K562 (cell line): ENCODE results near the gene TXNDC8. TPM values are rescaled to one million over a fixed set of nuclear protein-coding genes. Genes with fewer than 3 reads are reported as not detected.

Experiments
- ATAC-seq: fragments of 200-7000 bp; cut with Tn5 transposase; 3 replicates; pipeline ENCODE4 v1.9.1; 2020; ENCODE audit warnings: moderate library complexity
- BruUV-seq: library from RNA; stranded (reverse); fragments of 400-500 nt; replicated peaks from 2 replicates; lab custom pipeline; 2021; lab: Mats Ljungman, UMichigan
- CTCF ChIA-PET: fragments of 300-600 bp; formaldehyde crosslinking; extraction: SDS; loops from one replicate; lab custom pipeline; 2021; ENCODE audit warnings: low intra/inter-chr PET ratio; lab: Yijun Ruan, JAX
- POLR2A ChIA-PET: fragments of 300-600, 350-650 bp; sonication (Branson Sonifier 250); formaldehyde crosslinking; extraction: SDS; loops from one replicate; lab custom pipeline; 2021; ENCODE audit warnings: antibody characterized with exemption, inconsistent platforms; lab: Yijun Ruan, JAX
- DNase-seq, 4 experiments: peaks; one replicate each; pipeline versions ENCODE4 v3.0.0 to v3.0.0-alpha.2; 2011 to 2018; ENCODE audit warnings: low spot score in 3 of 4, mixed read lengths in 3 of 4; ENCODE audit errors: extremely low read depth in 1 of 4
- FAIRE-seq: peaks from 2 replicates; lab custom pipeline; 2011; peaks lifted over from hg19 to GRCh38; lab: Jason Lieb, UNC
- H2AFZ ChIP-seq: 2 replicates; pipeline ENCODE4 v1.6.0; 2011; ENCODE audit warnings: low read depth, low read length, control low read depth, inconsistent platforms
- H3K27ac ChIP-seq: fragments of 200-600 bp; 3 replicates; pipeline ENCODE4 v1.8.0; 2011; ENCODE audit warnings: low read depth, mild to moderate bottlenecking, control low read depth, inconsistent platforms, low read length, moderate library complexity, mixed read lengths; ENCODE audit errors: extremely low read depth
- H3K27me3 ChIP-seq, 2 experiments: fragments of 300-600 bp in 1 of 2; 2 replicates in 1 of 2; 3 replicates in 1 of 2; pipeline versions ENCODE4 v1.6.0 to v1.8.0; 2011; ENCODE audit warnings: inconsistent platforms in 2 of 2, low read length in 2 of 2, mild to moderate bottlenecking in 1 of 2, mixed read lengths in 1 of 2, moderate library complexity in 1 of 2; ENCODE audit not compliant: control insufficient read depth in 2 of 2, insufficient read depth in 2 of 2
- H3K36me3 ChIP-seq: fragments of 300-600 bp; 3 replicates; pipeline ENCODE4 v1.8.0; 2011; ENCODE audit warnings: mild to moderate bottlenecking, low read length, inconsistent platforms; ENCODE audit not compliant: control insufficient read depth, insufficient read depth
- H3K4me1 ChIP-seq, 2 experiments: fragments of 200-600 bp in 1 of 2; replicated peaks in 1 of 2; 2 replicates in 1 of 2; 3 replicates in 1 of 2; pipeline versions ENCODE4 v1.5.1 to v1.8.0; 2011; ENCODE audit warnings: inconsistent platforms in 2 of 2, low read length in 2 of 2, mild to moderate bottlenecking in 1 of 2, mixed read lengths in 1 of 2, moderate library complexity in 1 of 2; ENCODE audit not compliant: control insufficient read depth in 2 of 2, insufficient read depth in 2 of 2
- H3K4me2 ChIP-seq: 2 replicates; pipeline ENCODE4 v1.6.1; 2011; ENCODE audit warnings: low read length, control low read depth, inconsistent platforms, mixed read lengths; ENCODE audit not compliant: insufficient read depth
- H3K4me3 ChIP-seq: fragments of 200-600 bp; sonication (generic), shearing (Covaris generic); 2 replicates; pipeline ENCODE4 v1.5.1; 2016; ENCODE audit warnings: control low read depth, inconsistent platforms
- H3K79me2 ChIP-seq: fragments of 200-600 bp; 3 replicates; pipeline ENCODE4 v1.8.0; 2011; ENCODE audit warnings: low read length, inconsistent platforms; ENCODE audit not compliant: control insufficient read depth, insufficient read depth
- H3K9ac ChIP-seq, 2 experiments: 2 replicates each; pipeline versions ENCODE4 v1.6.0 to v1.6.1; 2011; ENCODE audit warnings: low read depth in 2 of 2, low read length in 2 of 2, control low read depth in 1 of 2, inconsistent platforms in 1 of 2, mild to moderate bottlenecking in 1 of 2, mixed read lengths in 1 of 2; ENCODE audit not compliant: insufficient read depth in 1 of 2
- H3K9me1 ChIP-seq: one replicate; pipeline ENCODE4 v1.6.0; 2011; ENCODE audit warnings: inconsistent platforms, mild to moderate bottlenecking, low read length, moderate library complexity; ENCODE audit not compliant: control insufficient read depth, insufficient read depth
- H3K9me3 ChIP-seq: replicated peaks from 2 replicates; pipeline ENCODE4 v1.5.1; 2011; ENCODE audit warnings: low read depth, low read length, inconsistent platforms; ENCODE audit not compliant: control insufficient read depth, insufficient read depth
- H4K20me1 ChIP-seq: replicated peaks from 2 replicates; pipeline ENCODE4 v1.6.1; 2011; ENCODE audit warnings: low read length, inconsistent platforms, mixed read lengths; ENCODE audit not compliant: control insufficient read depth, insufficient read depth
- NR2C2 ChIP-seq, 2 experiments: fragments of 200-800 bp in 1 of 2; sonication (Bioruptor generic) in 1 of 2; sonication (generic) in 1 of 2; formaldehyde crosslinking in 1 of 2; IDR thresholded peaks; 2 replicates each; pipeline versions ENCODE4 v1.6.1 to v1.8.0; 2016 to 2022; ENCODE audit warnings: mild to moderate bottlenecking in 1 of 2, missing compliant biosample characterization in 1 of 2, missing genetic modification characterization in 1 of 2, missing genetic modification reagents in 1 of 2
- RFX5 ChIP-seq: IDR thresholded peaks from 2 replicates; pipeline ENCODE4 v1.6.1; 2011; ENCODE audit warnings: low read depth, mild to moderate bottlenecking, improper control_type of control experiment, low read length
- ZNF263 ChIP-seq: sonication (generic); formaldehyde crosslinking; IDR thresholded peaks from 2 replicates; pipeline ENCODE4 v1.8.0; 2022; ENCODE audit warnings: mild to moderate bottlenecking, missing genetic modification reagents, borderline replicate concordance
- ZNF444 ChIP-seq: fragments of 250-450 bp; sonication (Bioruptor Pico); IDR thresholded peaks from 2 replicates; pipeline ENCODE4 v1.4.0; 2020; ENCODE audit warnings: mild to moderate bottlenecking, moderate library complexity
- WGBS: fragments of 100-300 bp; shearing (Covaris generic); methylation state at CpG from one replicate; pipeline ENCODE4 v1.1.6; 2016; ENCODE audit warnings: low coverage, mixed read lengths; ENCODE audit not compliant: insufficient coverage; ENCODE audit errors: missing lambda C conversion rate; 5-methylcytosine and 5-hydroxymethylcytosine counted together
- in situ Hi-C: fragments of 300-500 bp; cut with MboI; formaldehyde crosslinking; loops from 4 replicates; pipeline ENCODE4 v1.15.0; 2018; ENCODE audit warnings: inconsistent platforms, mixed read lengths
- intact Hi-C: fragments of 100-400 bp; cut with micrococcal nuclease; formaldehyde crosslinking; loops from 2 replicates; pipeline ENCODE4 v1.14.2; 2022
- polyA plus RNA-seq, 8 experiments: library from polyadenylated mRNA; depleted of rRNA in 4 of 8; stranded (reverse) in 5 of 8; unstranded in 3 of 8; fragments of >200 nt; fragmentation: Nextera tagmentation in 2 of 8; fragmentation: Illumina TruSeq in 1 of 8; extraction: Ambion mirVana in 2 of 8; extraction: Trizol in 1 of 8; gene quantifications; 2 replicates each; pipeline versions ENCODE4 v1.2.1 to v1.2.3, GENCODE V29; 2011 to 2014; ENCODE audit warnings: inconsistent platforms in 1 of 8, missing spikeins in 1 of 8
- total RNA-seq, 7 experiments: library from RNA; depleted of rRNA in 6 of 7; stranded (reverse); fragments of >200 nt in 6 of 7; fragmentation: Illumina TruSeq in 2 of 7; extraction: Trizol in 2 of 7; gene quantifications; 2 replicates each; pipeline versions ENCODE4 v1.2.1 to v1.2.3, GENCODE V29; 2011 to 2021; ENCODE audit warnings: low replicate concordance in 1 of 7
- TF ChIP-seq, protein P1 (sequence below): fragments of 450-650 bp; IDR thresholded peaks from 2 replicates; pipeline ENCODE4 v1.6.1; 2017; ENCODE audit warnings: mild to moderate bottlenecking, moderate library complexity
- TF ChIP-seq, protein P2 (sequence below), 2 experiments: IDR thresholded peaks; 2 replicates each; pipeline ENCODE4 v1.6.1; 2012; ENCODE audit warnings: improper control_type of control experiment in 2 of 2, low read depth in 2 of 2, low read length in 2 of 2, borderline replicate concordance in 1 of 2
- TF ChIP-seq, protein P3 (sequence below): IDR thresholded peaks from 2 replicates; pipeline ENCODE4 v1.6.1; 2011; ENCODE audit not compliant: insufficient read length; ENCODE audit errors: extremely low read depth
- TF ChIP-seq, protein P4 (sequence below): sonication (generic); formaldehyde crosslinking; IDR thresholded peaks from 2 replicates; pipeline ENCODE4 v1.8.0; 2022; ENCODE audit warnings: missing genetic modification reagents, mild to moderate bottlenecking, borderline replicate concordance

TXNDC8 gene
- total and polyA plus RNA-seq, 9 of the 15 experiments (the other 6 are each of a cell fraction or from before 2014, with no cell fraction given): not detected

DNA sequence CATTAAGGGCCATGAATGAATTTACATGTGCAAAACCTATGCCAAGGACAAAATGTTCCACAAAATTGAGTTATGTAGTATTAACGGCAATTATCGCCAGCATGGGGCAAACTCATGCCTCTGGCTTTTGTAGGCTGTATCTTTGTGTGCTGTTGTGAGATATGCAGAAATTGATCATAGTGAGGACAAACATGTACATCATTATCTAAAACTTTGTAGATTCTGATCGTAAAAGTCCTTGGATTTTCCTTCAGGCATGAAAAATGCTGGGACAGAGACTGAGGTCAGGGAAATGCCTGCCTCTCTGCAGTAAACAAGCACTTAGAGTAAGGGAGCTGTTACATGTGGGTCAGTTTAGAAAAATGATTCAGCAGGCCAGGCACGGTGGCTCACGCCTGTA, 5.9 kb upstream of the TXNDC8 start:
- Histone ChIP-seq H3K9ac (no peak overlapping the region), H2AFZ (no peak overlapping the region), H4K20me1 (no peaks in the 10 kb centered on the region), H3K36me3 (no peaks in the 10 kb centered on the region), H3K4me2 (no peak overlapping the region), H3K27ac (no peak overlapping the region), H3K27me3 (no peaks in the 10 kb centered on the region), H3K4me3 (no peak overlapping the region), H3K9me3 (no peaks in the 10 kb centered on the region), H3K9me1 (no peaks in the 10 kb centered on the region), H3K4me1 (no peaks in the 10 kb centered on the region; a peak in 1 of 5 replicates), H3K79me2 (no peaks in the 10 kb centered on the region)
- no peak for ATAC-seq
- no peak for DNase-seq
- intact Hi-C loops (loop anchor here (5.0 to 10.0 kb wide), 3 partner anchors 84 to 961 kb away; no protein-coding TSS in a partner anchor), in situ Hi-C loops (no loop called here)
- ChIA-PET CTCF (no interaction called here), POLR2A (interaction anchor here (0.6 kb wide), 1 partner anchor 27 kb away, joined by 3 read pairs; no protein-coding TSS in a partner anchor)
- FAIRE-seq: no peak
- WGBS: 15% methylated on average over 5 of the region's 5 CpGs
- no TSS peak for BruUV-seq
- TF ChIP-seq, protein P1, sequence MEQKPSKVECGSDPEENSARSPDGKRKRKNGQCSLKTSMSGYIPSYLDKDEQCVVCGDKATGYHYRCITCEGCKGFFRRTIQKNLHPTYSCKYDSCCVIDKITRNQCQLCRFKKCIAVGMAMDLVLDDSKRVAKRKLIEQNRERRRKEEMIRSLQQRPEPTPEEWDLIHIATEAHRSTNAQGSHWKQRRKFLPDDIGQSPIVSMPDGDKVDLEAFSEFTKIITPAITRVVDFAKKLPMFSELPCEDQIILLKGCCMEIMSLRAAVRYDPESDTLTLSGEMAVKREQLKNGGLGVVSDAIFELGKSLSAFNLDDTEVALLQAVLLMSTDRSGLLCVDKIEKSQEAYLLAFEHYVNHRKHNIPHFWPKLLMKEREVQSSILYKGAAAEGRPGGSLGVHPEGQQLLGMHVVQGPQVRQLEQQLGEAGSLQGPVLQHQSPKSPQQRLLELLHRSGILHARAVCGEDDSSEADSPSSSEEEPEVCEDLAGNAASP: no peak
- TF ChIP-seq RFX5 (no peak), NR2C2 (CRISPR knock-in tag; IDR thresholded peaks at IDR 0.05) (no peak), NR2C2 (tag; IDR thresholded peaks at IDR 0.05) (no peak), ZNF263 (no peak), ZNF444 (CRISPR knock-in tag) (no peak)
- TF ChIP-seq, protein P2, sequence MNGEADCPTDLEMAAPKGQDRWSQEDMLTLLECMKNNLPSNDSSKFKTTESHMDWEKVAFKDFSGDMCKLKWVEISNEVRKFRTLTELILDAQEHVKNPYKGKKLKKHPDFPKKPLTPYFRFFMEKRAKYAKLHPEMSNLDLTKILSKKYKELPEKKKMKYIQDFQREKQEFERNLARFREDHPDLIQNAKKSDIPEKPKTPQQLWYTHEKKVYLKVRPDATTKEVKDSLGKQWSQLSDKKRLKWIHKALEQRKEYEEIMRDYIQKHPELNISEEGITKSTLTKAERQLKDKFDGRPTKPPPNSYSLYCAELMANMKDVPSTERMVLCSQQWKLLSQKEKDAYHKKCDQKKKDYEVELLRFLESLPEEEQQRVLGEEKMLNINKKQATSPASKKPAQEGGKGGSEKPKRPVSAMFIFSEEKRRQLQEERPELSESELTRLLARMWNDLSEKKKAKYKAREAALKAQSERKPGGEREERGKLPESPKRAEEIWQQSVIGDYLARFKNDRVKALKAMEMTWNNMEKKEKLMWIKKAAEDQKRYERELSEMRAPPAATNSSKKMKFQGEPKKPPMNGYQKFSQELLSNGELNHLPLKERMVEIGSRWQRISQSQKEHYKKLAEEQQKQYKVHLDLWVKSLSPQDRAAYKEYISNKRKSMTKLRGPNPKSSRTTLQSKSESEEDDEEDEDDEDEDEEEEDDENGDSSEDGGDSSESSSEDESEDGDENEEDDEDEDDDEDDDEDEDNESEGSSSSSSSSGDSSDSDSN (IDR thresholded peaks at IDR 0.05; ENCODE audit: borderline replicate concordance in 1 of 2, low read depth in 2 of 2, low read length in 2 of 2): no peak
- TF ChIP-seq, protein P3, sequence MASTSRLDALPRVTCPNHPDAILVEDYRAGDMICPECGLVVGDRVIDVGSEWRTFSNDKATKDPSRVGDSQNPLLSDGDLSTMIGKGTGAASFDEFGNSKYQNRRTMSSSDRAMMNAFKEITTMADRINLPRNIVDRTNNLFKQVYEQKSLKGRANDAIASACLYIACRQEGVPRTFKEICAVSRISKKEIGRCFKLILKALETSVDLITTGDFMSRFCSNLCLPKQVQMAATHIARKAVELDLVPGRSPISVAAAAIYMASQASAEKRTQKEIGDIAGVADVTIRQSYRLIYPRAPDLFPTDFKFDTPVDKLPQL: no peak
- TF ChIP-seq, protein P4, sequence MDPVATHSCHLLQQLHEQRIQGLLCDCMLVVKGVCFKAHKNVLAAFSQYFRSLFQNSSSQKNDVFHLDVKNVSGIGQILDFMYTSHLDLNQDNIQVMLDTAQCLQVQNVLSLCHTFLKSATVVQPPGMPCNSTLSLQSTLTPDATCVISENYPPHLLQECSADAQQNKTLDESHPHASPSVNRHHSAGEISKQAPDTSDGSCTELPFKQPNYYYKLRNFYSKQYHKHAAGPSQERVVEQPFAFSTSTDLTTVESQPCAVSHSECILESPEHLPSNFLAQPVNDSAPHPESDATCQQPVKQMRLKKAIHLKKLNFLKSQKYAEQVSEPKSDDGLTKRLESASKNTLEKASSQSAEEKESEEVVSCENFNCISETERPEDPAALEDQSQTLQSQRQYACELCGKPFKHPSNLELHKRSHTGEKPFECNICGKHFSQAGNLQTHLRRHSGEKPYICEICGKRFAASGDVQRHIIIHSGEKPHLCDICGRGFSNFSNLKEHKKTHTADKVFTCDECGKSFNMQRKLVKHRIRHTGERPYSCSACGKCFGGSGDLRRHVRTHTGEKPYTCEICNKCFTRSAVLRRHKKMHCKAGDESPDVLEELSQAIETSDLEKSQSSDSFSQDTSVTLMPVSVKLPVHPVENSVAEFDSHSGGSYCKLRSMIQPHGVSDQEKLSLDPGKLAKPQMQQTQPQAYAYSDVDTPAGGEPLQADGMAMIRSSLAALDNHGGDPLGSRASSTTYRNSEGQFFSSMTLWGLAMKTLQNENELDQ (CRISPR knock-in tag): no peak
